WERI-Rb-1 (cell line): ENCODE results near the gene DMKN.

Experiments
- DNase-seq: peaks from one replicate; pipeline ENCODE4 v3.0.0-alpha.2; 2020
- H3K27ac ChIP-seq: fragments of 250-450 bp; sonication (Bioruptor Pico); 2 replicates; pipeline ENCODE4 v1.5.1; 2020; ENCODE audit warnings: mild to moderate bottlenecking, moderate library complexity
- H3K27me3 ChIP-seq: fragments of 250-450 bp; sonication (Bioruptor Pico); 2 replicates; pipeline ENCODE4 v1.5.1; 2021; ENCODE audit warnings: mild to moderate bottlenecking, low read depth, moderate library complexity; ENCODE audit not compliant: insufficient read depth, severe bottlenecking
- H3K36me3 ChIP-seq: fragments of 250-450 bp; sonication (Bioruptor Pico); 2 replicates; pipeline ENCODE4 v1.5.1; 2020; ENCODE audit warnings: mild to moderate bottlenecking, moderate library complexity
- H3K4me3 ChIP-seq: 2 replicates; pipeline ENCODE4 v1.5.1; 2011; ENCODE audit warnings: low read depth, mild to moderate bottlenecking, control low read depth, low read length
- H3K9me3 ChIP-seq: fragments of 250-450 bp; sonication (Bioruptor Pico); 2 replicates; pipeline ENCODE4 v1.5.1; 2021; ENCODE audit warnings: mild to moderate bottlenecking, moderate library complexity; ENCODE audit not compliant: severe bottlenecking
- CTCF ChIP-seq: IDR thresholded peaks from 2 replicates; pipeline ENCODE4 v1.5.1; 2011; ENCODE audit warnings: low read depth, mild to moderate bottlenecking, control low read depth, inconsistent platforms, low read length

Gene DMKN

GRCh38 chr19:35524181-35524837 lies 10.9 kb upstream of the DMKN start:
- TF ChIP-seq CTCF = no peak
- no peaks in the 10 kb centered on the region for H3K27me3 ChIP-seq
- no peaks in the 10 kb centered on the region for H3K36me3 ChIP-seq
- H3K27ac ChIP-seq = no peak overlapping the region
- H3K4me3 ChIP-seq = no peak overlapping the region
- no peak for DNase-seq
- no peaks in the 10 kb centered on the region for H3K9me3 ChIP-seq

GRCh38 chr19:35522745-35523327 lies 9.4 kb upstream of the DMKN start:
- Histone ChIP-seq H3K36me3 (no peaks in the 10 kb centered on the region), H3K9me3 (no peaks in the 10 kb centered on the region), H3K4me3 (no peak overlapping the region), H3K27ac (no peak overlapping the region), H3K27me3 (no peaks in the 10 kb centered on the region)
- no peak for TF ChIP-seq CTCF
- no peak for DNase-seq

- DNase-seq = no peak
- H3K36me3 ChIP-seq = no peaks in the 10 kb centered on the region
- no peak overlapping the region for H3K27ac ChIP-seq
- no peak overlapping the region for H3K4me3 ChIP-seq
- no peaks in the 10 kb centered on the region for H3K9me3 ChIP-seq
- no peaks in the 10 kb centered on the region for H3K27me3 ChIP-seq
- TF ChIP-seq CTCF = no peak
These were observed 7.8 kb upstream of the DMKN start for GRCh38 chr19:35521124-35521743.

- Histone ChIP-seq H3K27me3 (no peaks in the 10 kb centered on the region), H3K9me3 (no peaks in the 10 kb centered on the region), H3K36me3 (no peaks in the 10 kb centered on the region), H3K4me3 (no peak overlapping the region), H3K27ac (no peak overlapping the region)
- DNase-seq = no peak
- TF ChIP-seq CTCF = no peak
These were observed 5.8 kb upstream of the DMKN start for GRCh38 chr19:35519291-35519690.

- no peak for TF ChIP-seq CTCF
- Histone ChIP-seq H3K4me3 (no peak overlapping the region), H3K27ac (no peak overlapping the region), H3K9me3 (no peaks in the 10 kb centered on the region), H3K36me3 (no peaks in the 10 kb centered on the region), H3K27me3 (no peaks in the 10 kb centered on the region)
- DNase-seq = no peak
These were observed 4.9 kb upstream of the DMKN start for GRCh38 chr19:35518313-35518712.
